Right lobe of liver (tissue), 4 donors: Measurements from ENCODE around the gene WDFY4.

Source experiments
- POLR2A ChIP-seq: fragments of 450-650 bp; IDR thresholded peaks from one replicate; pipeline ENCODE4 v1.6.1; 2017; ENCODE audit warnings: antibody characterized with exemption, mild to moderate bottlenecking
- TF ChIP-seq, protein P1 (sequence below), 4 donors: fragments of 200-600 bp in 3 of 4; fragments of 450-650 bp in 1 of 4; IDR thresholded peaks; one replicate each; pipeline versions ENCODE4 v1.5.1 to v1.8.0; 2016 to 2022; ENCODE audit warnings: antibody characterized with exemption in 4 of 4, mild to moderate bottlenecking in 2 of 4
- donor health status: DM: no; HTN: no; CAD: no.
- donor health status: DM: no; HTN: no; CAD: no.
- donor health status: DM: no; HTN: yes; CAD: no.

DNA sequence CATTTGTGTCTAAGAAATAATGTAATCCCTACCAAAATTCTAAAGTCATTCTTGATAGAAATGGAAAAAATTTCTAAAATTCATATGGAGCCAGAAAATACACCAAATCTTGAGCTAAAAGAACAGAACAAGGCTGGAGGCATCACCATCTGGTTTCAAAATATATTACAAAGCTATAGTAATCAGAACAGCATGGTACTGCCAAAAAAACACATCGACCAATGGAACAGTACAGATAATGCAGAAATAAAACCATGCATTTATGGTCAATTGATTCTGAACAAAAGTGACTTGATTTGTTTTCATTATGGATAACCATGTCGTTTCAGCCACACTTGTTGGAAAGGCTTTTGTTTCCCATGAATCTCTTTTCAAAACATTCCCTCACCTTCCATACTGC is 7.0 kb upstream of the WDFY4 start:
- TF ChIP-seq, protein P1, sequence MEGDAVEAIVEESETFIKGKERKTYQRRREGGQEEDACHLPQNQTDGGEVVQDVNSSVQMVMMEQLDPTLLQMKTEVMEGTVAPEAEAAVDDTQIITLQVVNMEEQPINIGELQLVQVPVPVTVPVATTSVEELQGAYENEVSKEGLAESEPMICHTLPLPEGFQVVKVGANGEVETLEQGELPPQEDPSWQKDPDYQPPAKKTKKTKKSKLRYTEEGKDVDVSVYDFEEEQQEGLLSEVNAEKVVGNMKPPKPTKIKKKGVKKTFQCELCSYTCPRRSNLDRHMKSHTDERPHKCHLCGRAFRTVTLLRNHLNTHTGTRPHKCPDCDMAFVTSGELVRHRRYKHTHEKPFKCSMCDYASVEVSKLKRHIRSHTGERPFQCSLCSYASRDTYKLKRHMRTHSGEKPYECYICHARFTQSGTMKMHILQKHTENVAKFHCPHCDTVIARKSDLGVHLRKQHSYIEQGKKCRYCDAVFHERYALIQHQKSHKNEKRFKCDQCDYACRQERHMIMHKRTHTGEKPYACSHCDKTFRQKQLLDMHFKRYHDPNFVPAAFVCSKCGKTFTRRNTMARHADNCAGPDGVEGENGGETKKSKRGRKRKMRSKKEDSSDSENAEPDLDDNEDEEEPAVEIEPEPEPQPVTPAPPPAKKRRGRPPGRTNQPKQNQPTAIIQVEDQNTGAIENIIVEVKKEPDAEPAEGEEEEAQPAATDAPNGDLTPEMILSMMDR (IDR thresholded peaks at IDR 0.05), result no peak
- TF ChIP-seq POLR2A, result no peak
